K562 (cell line): Measurements from ENCODE around the gene PLCD1. TPM values are rescaled to one million over a fixed set of nuclear protein-coding genes. Genes with fewer than 3 reads are reported as not detected.

Source experiments
- ATAC-seq: fragments of 200-7000 bp; cut with Tn5 transposase; 3 replicates; pipeline ENCODE4 v1.9.1; 2020; ENCODE audit warnings: moderate library complexity
- BruUV-seq: library from RNA; stranded (reverse); fragments of 400-500 nt; replicated peaks from 2 replicates; lab custom pipeline; 2021; lab: Mats Ljungman, UMichigan
- CTCF ChIA-PET: fragments of 300-600 bp; formaldehyde crosslinking; extraction: SDS; loops from one replicate; lab custom pipeline; 2021; ENCODE audit warnings: low intra/inter-chr PET ratio; lab: Yijun Ruan, JAX
- POLR2A ChIA-PET: fragments of 300-600, 350-650 bp; sonication (Branson Sonifier 250); formaldehyde crosslinking; extraction: SDS; loops from one replicate; lab custom pipeline; 2021; ENCODE audit warnings: antibody characterized with exemption, inconsistent platforms; lab: Yijun Ruan, JAX
- DNase-seq, 4 experiments: peaks; one replicate each; pipeline versions ENCODE4 v3.0.0 to v3.0.0-alpha.2; 2011 to 2018; ENCODE audit warnings: low spot score in 3 of 4, mixed read lengths in 3 of 4; ENCODE audit errors: extremely low read depth in 1 of 4
- FAIRE-seq: peaks from 2 replicates; lab custom pipeline; 2011; peaks lifted over from hg19 to GRCh38; lab: Jason Lieb, UNC
- H2AFZ ChIP-seq: 2 replicates; pipeline ENCODE4 v1.6.0; 2011; ENCODE audit warnings: low read depth, low read length, control low read depth, inconsistent platforms
- H3K27ac ChIP-seq: fragments of 200-600 bp; 3 replicates; pipeline ENCODE4 v1.8.0; 2011; ENCODE audit warnings: low read depth, mild to moderate bottlenecking, control low read depth, inconsistent platforms, low read length, moderate library complexity, mixed read lengths; ENCODE audit errors: extremely low read depth
- H3K27me3 ChIP-seq, 2 experiments: fragments of 300-600 bp in 1 of 2; 2 replicates in 1 of 2; 3 replicates in 1 of 2; pipeline versions ENCODE4 v1.6.0 to v1.8.0; 2011; ENCODE audit warnings: inconsistent platforms in 2 of 2, low read length in 2 of 2, mild to moderate bottlenecking in 1 of 2, mixed read lengths in 1 of 2, moderate library complexity in 1 of 2; ENCODE audit not compliant: control insufficient read depth in 2 of 2, insufficient read depth in 2 of 2
- H3K36me3 ChIP-seq: fragments of 300-600 bp; 3 replicates; pipeline ENCODE4 v1.8.0; 2011; ENCODE audit warnings: mild to moderate bottlenecking, low read length, inconsistent platforms; ENCODE audit not compliant: control insufficient read depth, insufficient read depth
- H3K4me1 ChIP-seq, 2 experiments: fragments of 200-600 bp in 1 of 2; replicated peaks in 1 of 2; 2 replicates in 1 of 2; 3 replicates in 1 of 2; pipeline versions ENCODE4 v1.5.1 to v1.8.0; 2011; ENCODE audit warnings: inconsistent platforms in 2 of 2, low read length in 2 of 2, mild to moderate bottlenecking in 1 of 2, mixed read lengths in 1 of 2, moderate library complexity in 1 of 2; ENCODE audit not compliant: control insufficient read depth in 2 of 2, insufficient read depth in 2 of 2
- H3K4me2 ChIP-seq: 2 replicates; pipeline ENCODE4 v1.6.1; 2011; ENCODE audit warnings: low read length, control low read depth, inconsistent platforms, mixed read lengths; ENCODE audit not compliant: insufficient read depth
- H3K4me3 ChIP-seq: fragments of 200-600 bp; sonication (generic), shearing (Covaris generic); 2 replicates; pipeline ENCODE4 v1.5.1; 2016; ENCODE audit warnings: control low read depth, inconsistent platforms
- H3K79me2 ChIP-seq: fragments of 200-600 bp; 3 replicates; pipeline ENCODE4 v1.8.0; 2011; ENCODE audit warnings: low read length, inconsistent platforms; ENCODE audit not compliant: control insufficient read depth, insufficient read depth
- H3K9ac ChIP-seq, 2 experiments: 2 replicates each; pipeline versions ENCODE4 v1.6.0 to v1.6.1; 2011; ENCODE audit warnings: low read depth in 2 of 2, low read length in 2 of 2, control low read depth in 1 of 2, inconsistent platforms in 1 of 2, mild to moderate bottlenecking in 1 of 2, mixed read lengths in 1 of 2; ENCODE audit not compliant: insufficient read depth in 1 of 2
- H3K9me1 ChIP-seq: one replicate; pipeline ENCODE4 v1.6.0; 2011; ENCODE audit warnings: inconsistent platforms, mild to moderate bottlenecking, low read length, moderate library complexity; ENCODE audit not compliant: control insufficient read depth, insufficient read depth
- H3K9me3 ChIP-seq: replicated peaks from 2 replicates; pipeline ENCODE4 v1.5.1; 2011; ENCODE audit warnings: low read depth, low read length, inconsistent platforms; ENCODE audit not compliant: control insufficient read depth, insufficient read depth
- H4K20me1 ChIP-seq: replicated peaks from 2 replicates; pipeline ENCODE4 v1.6.1; 2011; ENCODE audit warnings: low read length, inconsistent platforms, mixed read lengths; ENCODE audit not compliant: control insufficient read depth, insufficient read depth
- BHLHE40 ChIP-seq: IDR thresholded peaks from 2 replicates; pipeline ENCODE4 v1.6.1; 2011; ENCODE audit warnings: low read length, improper control_type of control experiment
- BRCA1 ChIP-seq, 2 experiments: fragments of 450-650 bp in 1 of 2; sonication (generic) in 1 of 2; formaldehyde crosslinking in 1 of 2; IDR thresholded peaks; 2 replicates each; pipeline versions ENCODE4 v1.5.0 to v1.6.1; 2017 to 2020; ENCODE audit warnings: mild to moderate bottlenecking in 1 of 2, missing genetic modification reagents in 1 of 2
- EZH2 ChIP-seq: IDR thresholded peaks from 2 replicates; pipeline ENCODE4 v1.6.1; 2012; ENCODE audit warnings: low read depth, mild to moderate bottlenecking, inconsistent platforms, low read length, borderline replicate concordance
- FOXM1 ChIP-seq, 2 experiments: fragments of 450-650 bp in 1 of 2; sonication (generic) in 1 of 2; formaldehyde crosslinking in 1 of 2; IDR thresholded peaks; 2 replicates each; pipeline versions ENCODE4 v1.6.1 to v1.9.0; 2017 to 2022; ENCODE audit warnings: low read depth in 2 of 2, mild to moderate bottlenecking in 2 of 2, missing genetic modification reagents in 1 of 2, moderate library complexity in 1 of 2
- KLF13 ChIP-seq: fragments of 450-650 bp; IDR thresholded peaks from 2 replicates; pipeline ENCODE4 v1.6.1; 2016; ENCODE audit warnings: missing genetic modification characterization, low read depth, mild to moderate bottlenecking, missing compliant biosample characterization, moderate library complexity, borderline replicate concordance
- MEIS2 ChIP-seq: fragments of 450-650 bp; IDR thresholded peaks from 2 replicates; pipeline ENCODE4 v1.6.1; 2014; ENCODE audit warnings: mild to moderate bottlenecking; ENCODE audit not compliant: partially characterized antibody
- NCOA2 ChIP-seq, 2 experiments: fragments of 450-650 bp; IDR thresholded peaks; 2 replicates each; pipeline ENCODE4 v1.6.1; 2018; ENCODE audit warnings: mild to moderate bottlenecking in 2 of 2, moderate library complexity in 1 of 2; ENCODE audit not compliant: partially characterized antibody in 2 of 2
- NCOA4 ChIP-seq: fragments of 450-650 bp; IDR thresholded peaks from 2 replicates; pipeline ENCODE4 v1.6.1; 2018; ENCODE audit warnings: mild to moderate bottlenecking; ENCODE audit not compliant: partially characterized antibody
- NCOA6 ChIP-seq: fragments of 450-650 bp; IDR thresholded peaks from 2 replicates; pipeline ENCODE4 v1.6.1; 2017; ENCODE audit warnings: mild to moderate bottlenecking
- PKNOX1 ChIP-seq: fragments of 450-650 bp; IDR thresholded peaks from 2 replicates; pipeline ENCODE4 v1.6.1; 2016
- POLR2G ChIP-seq: fragments of 200-400 bp; formaldehyde crosslinking; IDR thresholded peaks from 2 replicates; pipeline ENCODE4 v1.6.1; 2017; ENCODE audit warnings: low read depth, mild to moderate bottlenecking, antibody characterized with exemption, low read length, moderate library complexity
- USF1 ChIP-seq: sonication (generic); formaldehyde crosslinking; IDR thresholded peaks from 2 replicates; pipeline ENCODE4 v1.9.0; 2022; ENCODE audit warnings: mild to moderate bottlenecking, missing genetic modification reagents
- YY1 ChIP-seq, 3 experiments: IDR thresholded peaks; 2 replicates each; pipeline ENCODE4 v1.6.1; 2011; ENCODE audit warnings: low read length in 2 of 3, mild to moderate bottlenecking in 2 of 3, moderate library complexity in 2 of 3, borderline replicate concordance in 1 of 3, control low read depth in 1 of 3, low read depth in 1 of 3; ENCODE audit not compliant: insufficient read depth in 3 of 3, insufficient replicate concordance in 2 of 3, control insufficient read depth in 1 of 3, insufficient read length in 1 of 3; ENCODE audit errors: extremely low read depth in 1 of 3
- ZEB2 ChIP-seq: fragments of 450-650 bp; IDR thresholded peaks from 2 replicates; pipeline ENCODE4 v1.6.1; 2016
- ZNF316 ChIP-seq: fragments of 450-650 bp; IDR thresholded peaks from 2 replicates; pipeline ENCODE4 v1.6.1; 2016
- ZNF324 ChIP-seq: fragments of 250-450 bp; sonication (Bioruptor Pico); IDR thresholded peaks from 2 replicates; pipeline ENCODE4 v1.4.0; 2020; ENCODE audit warnings: mild to moderate bottlenecking
- WGBS: fragments of 100-300 bp; shearing (Covaris generic); methylation state at CpG from one replicate; pipeline ENCODE4 v1.1.6; 2016; ENCODE audit warnings: low coverage, mixed read lengths; ENCODE audit not compliant: insufficient coverage; ENCODE audit errors: missing lambda C conversion rate; 5-methylcytosine and 5-hydroxymethylcytosine counted together
- in situ Hi-C: fragments of 300-500 bp; cut with MboI; formaldehyde crosslinking; loops from 4 replicates; pipeline ENCODE4 v1.15.0; 2018; ENCODE audit warnings: inconsistent platforms, mixed read lengths
- intact Hi-C: fragments of 100-400 bp; cut with micrococcal nuclease; formaldehyde crosslinking; loops from 2 replicates; pipeline ENCODE4 v1.14.2; 2022
- polyA plus RNA-seq, 8 experiments: library from polyadenylated mRNA; depleted of rRNA in 4 of 8; stranded (reverse) in 5 of 8; unstranded in 3 of 8; fragments of >200 nt; fragmentation: Nextera tagmentation in 2 of 8; fragmentation: Illumina TruSeq in 1 of 8; extraction: Ambion mirVana in 2 of 8; extraction: Trizol in 1 of 8; gene quantifications; 2 replicates each; pipeline versions ENCODE4 v1.2.1 to v1.2.3, GENCODE V29; 2011 to 2014; ENCODE audit warnings: inconsistent platforms in 1 of 8, missing spikeins in 1 of 8
- total RNA-seq, 7 experiments: library from RNA; depleted of rRNA in 6 of 7; stranded (reverse); fragments of >200 nt in 6 of 7; fragmentation: Illumina TruSeq in 2 of 7; extraction: Trizol in 2 of 7; gene quantifications; 2 replicates each; pipeline versions ENCODE4 v1.2.1 to v1.2.3, GENCODE V29; 2011 to 2021; ENCODE audit warnings: low replicate concordance in 1 of 7

Gene PLCD1
- total and polyA plus RNA-seq, 9 of the 15 experiments (the other 6 are each of a cell fraction or from before 2014, with no cell fraction given) = 5.4 to 209 (median 116) TPM

GRCh38 chr3:37993067-37993455 is 36.4 kb downstream of the PLCD1 start (continued):
- TF ChIP-seq FOXM1 (IDR thresholded peaks at IDR 0.05; ENCODE audit: low read depth) = no peak
- TF ChIP-seq FOXM1 (CRISPR knock-in tag; IDR thresholded peaks at IDR 0.05; ENCODE audit: low read depth) = no peak
- no peak for TF ChIP-seq BRCA1 (IDR thresholded peaks at IDR 0.05)
- no peak for TF ChIP-seq BRCA1 (CRISPR knock-in tag; IDR thresholded peaks at IDR 0.05)
- no peak for TF ChIP-seq NCOA2 (IDR thresholded peaks at IDR 0.05; ENCODE audit: partially characterized antibody in 2 of 2)
- TF ChIP-seq USF1 (CRISPR knock-in tag) = 0 out of 2 replicates have a peak, but pooled peaks have one; percentile 27
- TF ChIP-seq NCOA6 = no peak
- no peak for TF ChIP-seq ZNF324 (CRISPR knock-in tag)

- H3K4me2 ChIP-seq = peak overlapping the region; percentile 86
- FAIRE-seq (peak; percentile 59), ATAC-seq (peak; percentile 1; the same call in 1 of the 3 replicates), DNase-seq (peak in 3 of 4 experiments; percentile 51 to 64 (median 58))
- peaks cover 22% of the 10 kb centered on the region for H3K79me2 ChIP-seq
- no peak overlapping the region for H3K4me3 ChIP-seq
- peaks cover 59 to 64% of the 10 kb centered on the region in 2 experiments for H3K4me1 ChIP-seq
- WGBS = 51% methylated on average over 8 of the region's 9 CpGs
- in situ Hi-C loops (no loop called here), intact Hi-C loops (no loop called here)
- peak overlapping the region; percentile 80 to 91 for H3K9ac ChIP-seq
- no TSS peak for BruUV-seq
- H3K9me3 ChIP-seq = no peaks in the 10 kb centered on the region
- ChIA-PET POLR2A (interaction anchor here (0.6 to 2.2 kb wide), 6 partner anchors 9 to 127 kb away, joined by 3 to 8 read pairs (median 4); no protein-coding TSS in a partner anchor), CTCF (no interaction called here)
- H2AFZ ChIP-seq = peak overlapping the region; percentile 97
- no peaks in the 10 kb centered on the region for H4K20me1 ChIP-seq
- H3K9me1 ChIP-seq = peaks cover 5% of the 10 kb centered on the region
- no peaks in the 10 kb centered on the region for H3K27me3 ChIP-seq
- H3K36me3 ChIP-seq = peaks cover 23% of the 10 kb centered on the region
- H3K27ac ChIP-seq = peak overlapping the region; percentile 47; the same call in 2 of the 3 replicates
- TF ChIP-seq ZNF316 = no peak
- no peak for TF ChIP-seq NCOA4
- TF ChIP-seq KLF13 (tag) = no peak
- peak; percentile 93 for TF ChIP-seq PKNOX1
- no peak for TF ChIP-seq POLR2G
- no peak for TF ChIP-seq YY1 (IDR thresholded peaks at IDR 0.05; ENCODE audit: borderline replicate concordance in 1 of 3, control insufficient read depth in 1 of 3, extremely low read depth in 1 of 3, insufficient read depth in 3 of 3, insufficient read length in 1 of 3, insufficient replicate concordance in 2 of 3, low read depth in 1 of 3, low read length in 2 of 3)
- peak; percentile 65 for TF ChIP-seq MEIS2
- peak; percentile 14; the same call in 1 of the 2 replicates for TF ChIP-seq BHLHE40
- no peak for TF ChIP-seq EZH2
- TF ChIP-seq ZEB2 = 0 out of 2 replicates have a peak, but pooled peaks have one; percentile 19
Observed at GRCh38 chr3:37992271-37993066, 37.0 kb downstream of the PLCD1 start.
